DOHH2 (cell line): ENCODE measurements around the gene ZNF474.

ENCODE experiments used
- EZH2phosphoT487 ChIP-seq: fragments of 200-600 bp; sonication (generic); IDR thresholded peaks from 2 replicates; pipeline ENCODE4 v1.6.1; 2017; ENCODE audit warnings: borderline replicate concordance, mild to moderate bottlenecking, antibody characterized with exemption, low read length, moderate library complexity, mixed read lengths
- TF ChIP-seq, protein P1 (sequence below): fragments of 200-600 bp; sonication (generic); IDR thresholded peaks from one replicate; pipeline ENCODE4 v1.5.1; 2014; ENCODE audit warnings: antibody characterized with exemption, mild to moderate bottlenecking, low read depth, low read length; ENCODE audit not compliant: poor library complexity, severe bottlenecking

DNA sequence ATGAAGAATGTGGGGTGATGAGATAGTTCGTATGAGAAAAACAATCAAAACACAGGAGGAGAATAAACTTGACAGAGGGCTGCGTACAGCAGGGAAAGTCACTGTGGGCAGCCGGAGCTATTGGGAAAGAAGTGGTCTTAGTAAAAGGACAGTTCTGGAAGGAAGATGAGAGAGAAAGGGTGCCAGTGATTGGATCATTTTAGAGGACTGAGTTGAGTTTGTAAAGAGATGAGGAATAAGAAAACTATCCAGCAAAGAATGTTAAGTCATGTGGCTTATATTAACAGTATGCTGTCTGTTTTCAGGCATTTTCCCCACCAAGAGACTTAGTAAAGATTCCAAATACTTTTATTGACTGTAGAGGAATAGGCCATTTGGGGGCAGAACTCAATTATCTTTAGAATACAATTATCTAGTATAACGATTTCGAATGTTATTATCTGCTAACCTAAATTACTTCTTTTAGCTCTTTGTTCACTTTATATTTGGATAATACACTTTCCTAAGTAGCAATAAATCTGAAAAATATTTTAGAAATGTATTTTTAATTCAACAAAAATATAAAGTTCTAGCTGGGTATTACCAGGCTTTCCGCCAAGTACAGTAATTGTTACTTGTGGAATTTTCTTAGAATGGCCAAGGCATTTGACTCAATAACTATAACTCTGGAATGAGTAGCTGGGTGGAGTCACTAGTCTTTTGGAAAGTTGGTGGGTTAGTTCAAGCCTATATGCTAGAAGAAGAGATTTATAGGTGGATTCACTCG lies 35.7 kb upstream of the ZNF474 start:
- TF ChIP-seq, protein P1, sequence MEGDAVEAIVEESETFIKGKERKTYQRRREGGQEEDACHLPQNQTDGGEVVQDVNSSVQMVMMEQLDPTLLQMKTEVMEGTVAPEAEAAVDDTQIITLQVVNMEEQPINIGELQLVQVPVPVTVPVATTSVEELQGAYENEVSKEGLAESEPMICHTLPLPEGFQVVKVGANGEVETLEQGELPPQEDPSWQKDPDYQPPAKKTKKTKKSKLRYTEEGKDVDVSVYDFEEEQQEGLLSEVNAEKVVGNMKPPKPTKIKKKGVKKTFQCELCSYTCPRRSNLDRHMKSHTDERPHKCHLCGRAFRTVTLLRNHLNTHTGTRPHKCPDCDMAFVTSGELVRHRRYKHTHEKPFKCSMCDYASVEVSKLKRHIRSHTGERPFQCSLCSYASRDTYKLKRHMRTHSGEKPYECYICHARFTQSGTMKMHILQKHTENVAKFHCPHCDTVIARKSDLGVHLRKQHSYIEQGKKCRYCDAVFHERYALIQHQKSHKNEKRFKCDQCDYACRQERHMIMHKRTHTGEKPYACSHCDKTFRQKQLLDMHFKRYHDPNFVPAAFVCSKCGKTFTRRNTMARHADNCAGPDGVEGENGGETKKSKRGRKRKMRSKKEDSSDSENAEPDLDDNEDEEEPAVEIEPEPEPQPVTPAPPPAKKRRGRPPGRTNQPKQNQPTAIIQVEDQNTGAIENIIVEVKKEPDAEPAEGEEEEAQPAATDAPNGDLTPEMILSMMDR, result no peak
- TF ChIP-seq EZH2phosphoT487, result no peak
